IPS-NIHi7 (cell line): ENCODE measurements around the gene TENT5A.
"Not testable (repeated sequence)": the region's sequence is repeated elsewhere in the genome, so short reads cannot be mapped to it uniquely, and the experiment has no call there.

Experiments used
- DNase-seq: peaks from one replicate; pipeline ENCODE4 v3.0.0; 2012; ENCODE audit warnings: mixed read lengths; ENCODE audit errors: extremely low spot score

TENT5A gene

GRCh38 chr6:81752084-81752920 lies at the start of gene TENT5A:
TENT5A (minus strand) TSS chr6:81752681; CDS start chr6:81752141, 540 bp downstream.
- peak; percentile 85 for DNase-seq

GRCh38 chr6:81801489-81801888 lies 49.0 kb upstream of the TENT5A start:
- DNase-seq: no peak

- no peak for DNase-seq
Measured at GRCh38 chr6:81800666-81801065, 48.2 kb upstream of the TENT5A start.

GRCh38 chr6:81799323-81799722 lies 46.8 kb upstream of the TENT5A start:
- no peak for DNase-seq

GRCh38 chr6:81797591-81797990 lies 45.1 kb upstream of the TENT5A start:
- no peak for DNase-seq

GRCh38 chr6:81795890-81796289 lies 43.4 kb upstream of the TENT5A start:
- no peak for DNase-seq

- DNase-seq: no peak
Measured at GRCh38 chr6:81793821-81794475, 41.5 kb upstream of the TENT5A start.

GRCh38 chr6:81792826-81793225 lies 40.3 kb upstream of the TENT5A start:
- DNase-seq: no peak

- DNase-seq: no peak
Measured at GRCh38 chr6:81791756-81792155, 39.3 kb upstream of the TENT5A start.

- DNase-seq: peak; percentile 15
Measured at GRCh38 chr6:81790034-81790433, 37.6 kb upstream of the TENT5A start.

GRCh38 chr6:81789291-81789690 lies 36.8 kb upstream of the TENT5A start:
- no peak for DNase-seq

GRCh38 chr6:81788748-81789147 lies 36.3 kb upstream of the TENT5A start:
- no peak for DNase-seq

GRCh38 chr6:81787313-81788068 lies 35.0 kb upstream of the TENT5A start:
- no peak for DNase-seq

GRCh38 chr6:81786150-81786549 lies 33.7 kb upstream of the TENT5A start:
- DNase-seq: no peak

- DNase-seq: no peak
Measured at GRCh38 chr6:81785377-81785776, 32.9 kb upstream of the TENT5A start.

GRCh38 chr6:81783893-81784292 lies 31.4 kb upstream of the TENT5A start:
- DNase-seq: no peak

- DNase-seq: no peak
Measured at GRCh38 chr6:81781624-81782023, 29.1 kb upstream of the TENT5A start.

- DNase-seq: no peak
Measured at GRCh38 chr6:81777586-81778268, 25.2 kb upstream of the TENT5A start.

- not testable (repeated sequence) for DNase-seq
Measured at GRCh38 chr6:81776219-81776618, 23.7 kb upstream of the TENT5A start.

- DNase-seq: no peak
Measured at GRCh38 chr6:81774542-81774941, 22.1 kb upstream of the TENT5A start.

GRCh38 chr6:81773887-81774286 lies 21.4 kb upstream of the TENT5A start:
- no peak for DNase-seq

- DNase-seq: no peak
Measured at GRCh38 chr6:81772741-81773140, 20.3 kb upstream of the TENT5A start.
